ENCODE measurements around the gene NUP58.
A peak's percentile ranks its signal among the peaks of the same experiment; 100 is the strongest.

NUP58 gene

GRCh38 chr13:25371875-25372283, 70.5 kb downstream of the NUP58 start, which contains the start of gene ATP8A2:
ATP8A2 (plus strand) TSS chr13:25371974; CDS start chr13:25372213, 239 bp downstream.
- Histone ChIP-seq H3K4me1 (ENCODE audit: control insufficient read depth, low read length) (no peaks in the 10 kb centered on the region), H3K79me2 (ENCODE audit: control insufficient read depth, low read length) (no peaks in the 10 kb centered on the region), H3K27ac (ENCODE audit: low read depth, low read length) (no peak within 1 kb of the TSS), H3K36me3 (ENCODE audit: control insufficient read depth, low read length) (no peaks in the 10 kb centered on the region), H3K9me3 (ENCODE audit: control insufficient read depth, insufficient read depth, low read length) (no peaks in the 10 kb centered on the region), H3K9me2 (replicated peaks; ENCODE audit: control insufficient read depth, low read length) (no peaks in the 10 kb centered on the region), H4K20me1 (ENCODE audit: control insufficient read depth, insufficient read depth, low read depth, low read length) (no peaks in the 10 kb centered on the region), H3F3A (ENCODE audit: control insufficient read depth, insufficient read depth) (no peaks in the 10 kb centered on the region), H3K27me3 (ENCODE audit: control insufficient read depth, low read length) (peaks cover 21% of the 10 kb centered on the region), H3K4me2 (ENCODE audit: low read length) (no peak within 1 kb of the TSS), H3K4me3 (ENCODE audit: low read length) (no peak within 1 kb of the TSS)
- TF ChIP-seq, protein P1, sequence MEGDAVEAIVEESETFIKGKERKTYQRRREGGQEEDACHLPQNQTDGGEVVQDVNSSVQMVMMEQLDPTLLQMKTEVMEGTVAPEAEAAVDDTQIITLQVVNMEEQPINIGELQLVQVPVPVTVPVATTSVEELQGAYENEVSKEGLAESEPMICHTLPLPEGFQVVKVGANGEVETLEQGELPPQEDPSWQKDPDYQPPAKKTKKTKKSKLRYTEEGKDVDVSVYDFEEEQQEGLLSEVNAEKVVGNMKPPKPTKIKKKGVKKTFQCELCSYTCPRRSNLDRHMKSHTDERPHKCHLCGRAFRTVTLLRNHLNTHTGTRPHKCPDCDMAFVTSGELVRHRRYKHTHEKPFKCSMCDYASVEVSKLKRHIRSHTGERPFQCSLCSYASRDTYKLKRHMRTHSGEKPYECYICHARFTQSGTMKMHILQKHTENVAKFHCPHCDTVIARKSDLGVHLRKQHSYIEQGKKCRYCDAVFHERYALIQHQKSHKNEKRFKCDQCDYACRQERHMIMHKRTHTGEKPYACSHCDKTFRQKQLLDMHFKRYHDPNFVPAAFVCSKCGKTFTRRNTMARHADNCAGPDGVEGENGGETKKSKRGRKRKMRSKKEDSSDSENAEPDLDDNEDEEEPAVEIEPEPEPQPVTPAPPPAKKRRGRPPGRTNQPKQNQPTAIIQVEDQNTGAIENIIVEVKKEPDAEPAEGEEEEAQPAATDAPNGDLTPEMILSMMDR (IDR thresholded peaks at IDR 0.05; ENCODE audit: low read depth, low read length, poor library complexity, severe bottlenecking), result no peak
- TF ChIP-seq EZH2phosphoT487 (IDR thresholded peaks at IDR 0.05; ENCODE audit: borderline replicate concordance, low read length), result no peak

DNA sequence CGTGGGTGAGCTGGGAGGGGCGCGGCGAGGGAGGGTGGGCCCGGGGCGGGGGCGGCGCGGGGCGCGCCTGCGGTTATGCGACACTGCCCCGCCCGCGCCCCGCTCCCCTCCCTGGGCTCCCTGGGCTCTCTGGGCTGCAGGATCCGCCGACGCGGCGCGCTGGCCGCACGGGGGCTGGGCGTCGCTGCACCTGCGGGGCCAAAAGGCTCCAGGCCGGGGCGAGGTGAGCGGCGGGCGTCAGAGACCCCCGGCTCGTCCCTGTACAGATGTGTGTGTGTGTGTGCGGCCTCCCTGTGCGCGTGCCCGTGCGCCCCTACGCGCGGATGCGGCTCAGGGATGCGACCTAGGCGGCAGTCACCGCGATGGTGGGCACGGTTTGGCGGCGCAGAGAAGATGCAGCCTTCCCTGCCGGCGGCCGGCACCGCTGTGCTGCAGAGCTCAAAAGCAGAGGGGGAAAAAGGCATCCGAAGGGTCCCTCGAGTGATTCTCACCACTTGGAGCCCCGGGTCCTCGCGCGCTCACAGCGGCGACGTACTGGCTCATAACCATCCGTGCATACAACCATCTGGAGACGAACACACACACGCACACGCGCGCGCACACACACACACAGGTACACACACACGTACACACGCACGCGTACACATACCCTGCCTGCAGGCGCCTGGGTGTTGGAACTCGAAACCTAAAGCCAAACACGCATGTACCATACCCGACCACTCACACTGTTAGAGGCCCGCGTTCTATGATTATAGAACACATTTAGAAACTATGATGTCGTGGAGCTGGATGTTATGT, 71.1 kb downstream of the NUP58 start:
- Histone ChIP-seq H3K4me3 (ENCODE audit: low read length) (no peak overlapping the region), H3K9me3 (ENCODE audit: control insufficient read depth, insufficient read depth, low read length) (no peaks in the 10 kb centered on the region), H3K36me3 (ENCODE audit: control insufficient read depth, low read length) (no peaks in the 10 kb centered on the region), H3K27ac (ENCODE audit: low read depth, low read length) (no peak overlapping the region), H4K20me1 (ENCODE audit: control insufficient read depth, insufficient read depth, low read depth, low read length) (no peaks in the 10 kb centered on the region), H3K4me1 (ENCODE audit: control insufficient read depth, low read length) (no peaks in the 10 kb centered on the region), H3K4me2 (ENCODE audit: low read length) (no peak overlapping the region), H3K9me2 (replicated peaks; ENCODE audit: control insufficient read depth, low read length) (no peaks in the 10 kb centered on the region), H3K27me3 (ENCODE audit: control insufficient read depth, low read length) (peaks cover 19% of the 10 kb centered on the region), H3K79me2 (ENCODE audit: control insufficient read depth, low read length) (no peaks in the 10 kb centered on the region), H3F3A (ENCODE audit: control insufficient read depth, insufficient read depth) (no peaks in the 10 kb centered on the region)
- TF ChIP-seq, protein P1 (IDR thresholded peaks at IDR 0.05; ENCODE audit: low read depth, low read length, poor library complexity, severe bottlenecking), result no peak

DNA sequence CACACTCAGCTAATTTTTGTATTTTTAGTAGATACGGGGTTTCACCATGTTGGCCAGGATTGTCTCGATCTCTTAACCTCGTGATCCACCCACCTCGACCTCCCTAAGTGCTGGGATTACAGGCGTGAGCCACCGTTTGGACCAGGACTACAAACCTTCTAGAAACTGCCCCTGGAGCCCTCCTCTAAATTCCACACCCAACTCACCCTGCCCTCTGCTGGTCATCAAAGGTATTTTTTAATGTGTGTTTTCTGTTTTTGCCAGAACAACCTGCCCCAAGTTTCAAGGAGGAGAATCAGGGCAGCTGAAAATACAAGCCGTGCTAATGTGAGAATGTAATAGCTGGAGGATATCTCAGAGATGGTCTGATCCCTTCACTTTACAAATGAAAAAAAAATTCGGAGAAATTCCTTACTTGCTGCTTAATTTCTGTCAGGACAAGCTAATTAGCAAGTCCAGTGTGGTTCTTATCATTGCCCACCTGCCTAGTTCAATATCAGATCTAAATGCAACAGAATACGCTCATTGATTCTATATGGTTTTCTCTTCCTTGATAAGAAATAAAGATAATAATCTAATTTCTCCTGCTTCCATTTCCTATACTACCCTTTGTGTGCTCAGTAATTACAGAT, 74.4 kb downstream of the NUP58 start:
- Histone ChIP-seq H3K4me1 (ENCODE audit: control insufficient read depth, low read length) (no peaks in the 10 kb centered on the region), H3K4me3 (ENCODE audit: low read length) (no peak overlapping the region), H3K4me2 (ENCODE audit: low read length) (no peak overlapping the region), H3F3A (ENCODE audit: control insufficient read depth, insufficient read depth) (no peaks in the 10 kb centered on the region), H3K9me3 (ENCODE audit: control insufficient read depth, insufficient read depth, low read length) (no peaks in the 10 kb centered on the region), H3K79me2 (ENCODE audit: control insufficient read depth, low read length) (no peaks in the 10 kb centered on the region), H3K9me2 (replicated peaks; ENCODE audit: control insufficient read depth, low read length) (no peaks in the 10 kb centered on the region), H3K27me3 (ENCODE audit: control insufficient read depth, low read length) (peaks cover 19% of the 10 kb centered on the region), H3K27ac (ENCODE audit: low read depth, low read length) (no peak overlapping the region), H4K20me1 (ENCODE audit: control insufficient read depth, insufficient read depth, low read depth, low read length) (no peaks in the 10 kb centered on the region), H3K36me3 (ENCODE audit: control insufficient read depth, low read length) (no peaks in the 10 kb centered on the region)
- TF ChIP-seq, protein P1 (IDR thresholded peaks at IDR 0.05; ENCODE audit: low read depth, low read length, poor library complexity, severe bottlenecking), result peak; percentile 66
- no peak for TF ChIP-seq EZH2phosphoT487 (IDR thresholded peaks at IDR 0.05; ENCODE audit: borderline replicate concordance, low read length)

Data from DOHH2 (cell line).